NCI-H526 (cell line): Measurements from ENCODE around the gene OR5T3.
"Not testable (repeated sequence)": the region's sequence is repeated elsewhere in the genome, so short reads cannot be mapped to it uniquely, and the experiment has no call there.

Experiments used
- DNase-seq, 2 experiments: peaks; one replicate each; lab custom pipeline; 2025; lab: John Stamatoyannopoulos, UW

The OR5T3 gene

GRCh38 chr11:56251954-56252353 lies at the start of gene OR5T3:
OR5T3 (plus strand) TSS chr11:56252254; CDS start chr11:56252254, 0 bp downstream.
- DNase-seq: no peak

GRCh38 chr11:56207790-56208189 lies 44.3 kb upstream of the OR5T3 start:
- no peak for DNase-seq

- DNase-seq: no peak
Measured at GRCh38 chr11:56214537-56214936, 37.5 kb upstream of the OR5T3 start.

DNA sequence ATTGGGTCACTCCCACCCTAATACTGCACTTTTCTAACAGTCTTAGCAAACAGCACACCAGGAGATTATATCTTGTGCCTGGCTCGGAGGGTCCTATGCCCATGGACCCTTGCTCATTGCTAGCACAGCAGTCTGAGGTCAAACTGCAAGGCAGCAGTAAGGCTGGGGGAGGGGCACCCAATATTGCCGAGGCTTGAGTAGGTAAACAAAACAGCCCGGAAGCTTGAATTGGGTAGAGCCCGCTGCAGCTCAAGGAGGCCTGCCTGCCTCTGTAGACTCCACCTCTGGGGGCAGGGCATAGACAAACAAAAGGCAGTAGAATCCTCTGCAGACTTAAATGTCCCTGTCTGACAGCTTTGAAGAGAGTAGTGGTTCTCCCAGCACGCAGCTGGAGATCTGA lies 32.3 kb upstream of the OR5T3 start:
- DNase-seq: not testable (repeated sequence)

GRCh38 chr11:56234155-56234554 lies 17.9 kb upstream of the OR5T3 start, which contains the start of gene OR5T2:
OR5T2 (minus strand) TSS chr11:56234255; CDS start chr11:56233062, 1,193 bp downstream.
- DNase-seq: no peak

DNA sequence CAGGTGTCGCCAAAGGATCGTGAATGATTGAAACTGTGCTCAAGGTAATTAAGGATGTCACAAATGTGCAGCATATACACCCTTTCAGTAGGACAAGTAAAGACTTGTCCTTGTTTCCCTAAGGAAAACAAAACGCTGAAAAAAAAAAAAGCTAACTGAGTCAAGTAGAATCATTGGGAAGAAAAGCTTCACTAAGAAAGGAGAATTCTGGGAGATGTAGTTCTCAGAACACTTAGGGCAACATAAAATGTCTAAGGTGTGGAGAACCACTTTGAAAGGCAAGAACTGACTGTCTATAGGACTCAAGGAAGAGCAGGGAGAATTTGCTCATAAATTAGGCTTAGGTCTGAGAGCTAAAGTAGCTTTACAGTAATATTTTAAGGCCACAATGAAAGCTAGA lies 19.0 kb downstream of the OR5T3 start:
- DNase-seq: peak in 1 of 2 experiments; percentile 6

GRCh38 chr11:56273854-56274253 lies 21.8 kb downstream of the OR5T3 start, which contains the start of gene OR5T1:
OR5T1 (plus strand) TSS chr11:56274154; CDS start chr11:56275639, 1,485 bp downstream.
- no peak for DNase-seq

- DNase-seq: no peak
Measured at GRCh38 chr11:56292154-56292553, 40.1 kb downstream of the OR5T3 start, which contains the start of gene OR8H1. OR8H1 (minus strand) TSS chr11:56292254; CDS start chr11:56291062, 1,192 bp downstream.

- DNase-seq: no peak
Measured at GRCh38 chr11:56296898-56297297, 44.8 kb downstream of the OR5T3 start.
